CD14-positive monocyte (primary cell): ENCODE measurements around the gene PLXNA4. TPM values are rescaled to one million over a fixed set of nuclear protein-coding genes. Genes with fewer than 3 reads are reported as not detected.

Experiments
- DNase-seq, 3 donors: peaks; one replicate each; pipeline ENCODE4 v3.0.0-alpha.2; 2011 to 2022
- H2AFZ ChIP-seq: 2 replicates; pipeline ENCODE4 v1.6.0; 2012; ENCODE audit warnings: mild to moderate bottlenecking, low read depth, low read length, inconsistent platforms; ENCODE audit not compliant: insufficient read depth, poor library complexity, severe bottlenecking
- H3K27ac ChIP-seq, 2 donors: 1 replicate in 1 of 2; 2 replicates in 1 of 2; pipeline ENCODE4 v1.5.1; 2012 to 2013; ENCODE audit warnings: low read length in 2 of 2, control low read depth in 1 of 2, inconsistent platforms in 1 of 2, low read depth in 1 of 2, mild to moderate bottlenecking in 1 of 2
- H3K27me3 ChIP-seq, 2 donors: one replicate each; pipeline versions ENCODE4 v1.6.0 to v1.6.1; 2011 to 2013; ENCODE audit warnings: low read length in 2 of 2; ENCODE audit not compliant: control insufficient read depth in 2 of 2, insufficient read depth in 2 of 2
- H3K36me3 ChIP-seq, 2 donors: replicated peaks in 1 of 2; 1 replicate in 1 of 2; 2 replicates in 1 of 2; pipeline versions ENCODE4 v1.5.1 to v1.6.1; 2012 to 2013; ENCODE audit warnings: low read length in 2 of 2, control low read depth in 1 of 2, inconsistent platforms in 1 of 2, mild to moderate bottlenecking in 1 of 2; ENCODE audit not compliant: insufficient read depth in 2 of 2, control insufficient read depth in 1 of 2
- H3K4me1 ChIP-seq, 2 donors: 1 replicate in 1 of 2; 2 replicates in 1 of 2; pipeline versions ENCODE4 v1.5.1 to v1.6.1; 2012 to 2013; ENCODE audit warnings: low read length in 2 of 2, control low read depth in 1 of 2, inconsistent platforms in 1 of 2, mild to moderate bottlenecking in 1 of 2, moderate library complexity in 1 of 2; ENCODE audit not compliant: insufficient read depth in 2 of 2, control insufficient read depth in 1 of 2
- H3K4me2 ChIP-seq: replicated peaks from 2 replicates; pipeline ENCODE3; 2012; ENCODE audit warnings: low read length, moderate library complexity, mild to moderate bottlenecking; ENCODE audit not compliant: poor library complexity, severe bottlenecking; ENCODE audit errors: extremely low read depth
- H3K4me3 ChIP-seq, 3 experiments: fragments of 200-600 bp in 1 of 3; sonication (generic) in 1 of 3; replicated peaks in 1 of 3; 1 replicate in 2 of 3; 2 replicates in 1 of 3; pipeline ENCODE4 v1.5.1; 2011 to 2013; ENCODE audit warnings: low read length in 3 of 3, mild to moderate bottlenecking in 3 of 3, control low read depth in 2 of 3, low read depth in 2 of 3, inconsistent platforms in 1 of 3, moderate library complexity in 1 of 3
- H3K79me2 ChIP-seq: 2 replicates; pipeline ENCODE4 v1.6.0; 2012; ENCODE audit warnings: mild to moderate bottlenecking, control low read depth, inconsistent platforms, low read length, moderate library complexity; ENCODE audit not compliant: insufficient read depth
- H3K9ac ChIP-seq: 2 replicates; pipeline ENCODE4 v1.6.0; 2017; ENCODE audit warnings: low read length, mild to moderate bottlenecking; ENCODE audit not compliant: insufficient read depth, poor library complexity, severe bottlenecking
- H3K9me3 ChIP-seq, 2 donors: replicated peaks in 1 of 2; 1 replicate in 1 of 2; 2 replicates in 1 of 2; pipeline versions ENCODE4 v1.5.1 to v1.6.1; 2012 to 2013; ENCODE audit warnings: low read length in 2 of 2, control low read depth in 1 of 2; ENCODE audit not compliant: control insufficient read depth in 1 of 2, insufficient read depth in 1 of 2
- H4K20me1 ChIP-seq: 2 replicates; pipeline ENCODE4 v1.6.0; 2012; ENCODE audit warnings: mild to moderate bottlenecking, low read length, control low read depth, moderate library complexity; ENCODE audit not compliant: insufficient read depth
- H3K27ac Mint-ChIP-seq, 7 donors: one replicate each; pipeline ENCODE4 v1.8.0; 2020; ENCODE audit warnings: mild to moderate bottlenecking in 7 of 7, mixed read lengths in 7 of 7, moderate library complexity in 6 of 7, inconsistent platforms in 2 of 7
- H3K27me3 Mint-ChIP-seq, 3 donors: one replicate each; pipeline ENCODE4 v1.8.0; 2021 to 2022; ENCODE audit warnings: low read depth in 3 of 3, mild to moderate bottlenecking in 3 of 3, mixed read lengths in 3 of 3, moderate library complexity in 3 of 3, inconsistent platforms in 1 of 3
- H3K36me3 Mint-ChIP-seq, 2 donors: one replicate each; pipeline ENCODE4 v1.8.0; 2020; ENCODE audit warnings: mixed read lengths in 2 of 2, inconsistent platforms in 1 of 2, mild to moderate bottlenecking in 1 of 2
- H3K4me1 Mint-ChIP-seq: one replicate; pipeline ENCODE4 v1.8.0; 2020; ENCODE audit warnings: mild to moderate bottlenecking, mixed read lengths
- H3K4me3 Mint-ChIP-seq, 2 donors: one replicate each; pipeline ENCODE4 v1.8.0; 2020; ENCODE audit warnings: mild to moderate bottlenecking in 2 of 2, mixed read lengths in 2 of 2, moderate library complexity in 1 of 2
- H3K9me3 Mint-ChIP-seq, 7 donors: one replicate each; pipeline ENCODE4 v1.8.0; 2020 to 2022; ENCODE audit warnings: mixed read lengths in 7 of 7, mild to moderate bottlenecking in 6 of 7, moderate library complexity in 6 of 7, inconsistent platforms in 2 of 7
- CTCF ChIP-seq: fragments of 200-600 bp; IDR thresholded peaks from one replicate; pipeline ENCODE4 v1.8.0; 2022; ENCODE audit warnings: antibody characterized with exemption, mild to moderate bottlenecking
- WGBS: methylation state at CpG from one replicate; pipeline ENCODE4 v1.1.5; 2013; ENCODE audit warnings: missing lambda C conversion rate; ENCODE audit not compliant: insufficient coverage; 5-methylcytosine and 5-hydroxymethylcytosine counted together
- intact Hi-C, 2 donors: fragments of 100-400 bp; cut with micrococcal nuclease; formaldehyde crosslinking; loops; one replicate each; pipeline versions ENCODE4 v1.15.0 to v1.15.1; 2023
- polyA plus RNA-seq, 3 donors: library from polyadenylated mRNA; depleted of rRNA in 1 of 3; unstranded in 2 of 3; stranded (reverse) in 1 of 3; fragments of 300-500 nt in 2 of 3; fragments of >200 nt in 1 of 3; fragmentation: Illumina TruSeq in 2 of 3; gene quantifications; 1 replicate in 2 of 3; 2 replicates in 1 of 3; pipeline ENCODE4 v1.2.3, GENCODE V29; 2012 to 2021

The PLXNA4 gene
- polyA plus RNA-seq, 3 donors = not detected

GRCh38 chr7:132290021-132290420, 286.2 kb downstream of the PLXNA4 start:
- Mint-ChIP-seq H3K4me3 (no peak overlapping the region), H3K4me1 (no peaks in the 10 kb centered on the region), H3K36me3 (no peaks in the 10 kb centered on the region), H3K27me3 (peaks cover 5 to 7% (median 5%) of the 10 kb centered on the region in 3 donors), H3K9me3 (peaks cover 0 to 2% (median 0%) of the 10 kb centered on the region in 7 donors), H3K27ac (no peak overlapping the region)
- WGBS = 68% methylated on average over 5 of the region's 5 CpGs
- no peak overlapping the region for H2AFZ ChIP-seq
- H3K9ac ChIP-seq = no peak overlapping the region
- H4K20me1 ChIP-seq = no peaks in the 10 kb centered on the region
- intact Hi-C loops = no loop called here
- no peak for TF ChIP-seq CTCF
- H3K9me3 ChIP-seq = no peaks in the 10 kb centered on the region
- no peaks in the 10 kb centered on the region for H3K4me1 ChIP-seq
- no peak overlapping the region for H3K27ac ChIP-seq
- no peaks in the 10 kb centered on the region for H3K79me2 ChIP-seq
- H3K4me2 ChIP-seq = no peak overlapping the region
- DNase-seq = no peak
- no peak overlapping the region for H3K4me3 ChIP-seq
- H3K27me3 ChIP-seq = no peaks in the 10 kb centered on the region
- no peaks in the 10 kb centered on the region for H3K36me3 ChIP-seq

GRCh38 chr7:132286836-132287235, 289.4 kb downstream of the PLXNA4 start:
- H3K4me1 Mint-ChIP-seq = no peaks in the 10 kb centered on the region
- Histone ChIP-seq H4K20me1 (no peaks in the 10 kb centered on the region), H3K9ac (no peak overlapping the region), H3K9me3 (no peaks in the 10 kb centered on the region), H3K79me2 (no peaks in the 10 kb centered on the region), H3K36me3 (no peaks in the 10 kb centered on the region), H2AFZ (no peak overlapping the region), H3K4me2 (no peak overlapping the region), H3K27ac (no peak overlapping the region), H3K27me3 (no peaks in the 10 kb centered on the region), H3K4me1 (no peaks in the 10 kb centered on the region), H3K4me3 (no peak overlapping the region)
- no peak overlapping the region for H3K4me3 Mint-ChIP-seq
- H3K27me3 Mint-ChIP-seq = peaks cover 2 to 5% (median 5%) of the 10 kb centered on the region in 3 donors
- H3K27ac Mint-ChIP-seq = no peak overlapping the region
- intact Hi-C loops = no loop called here
- no peak for DNase-seq
- no peak for TF ChIP-seq CTCF
- H3K36me3 Mint-ChIP-seq = no peaks in the 10 kb centered on the region
- H3K9me3 Mint-ChIP-seq = peaks cover 0 to 2% (median 0%) of the 10 kb centered on the region in 7 donors
- WGBS = 93% methylated on average over 5 of the region's 5 CpGs
